HEK293 (cell line): Measurements from ENCODE around the gene EXOC3L2.

ENCODE experiments used
- GFI1B ChIP-seq: fragments of 450-650 bp; formaldehyde crosslinking; IDR thresholded peaks from 2 replicates; pipeline ENCODE4 v1.5.1; 2016; ENCODE audit warnings: missing biosample characterization, missing genetic modification characterization
- KLF16 ChIP-seq: fragments of 450-650 bp; formaldehyde crosslinking; IDR thresholded peaks from 2 replicates; pipeline ENCODE4 v1.5.1; 2017; ENCODE audit warnings: missing biosample characterization, missing genetic modification characterization
- MYNN ChIP-seq: fragments of 450-650 bp; formaldehyde crosslinking; IDR thresholded peaks from 2 replicates; pipeline ENCODE4 v1.5.1; 2016; ENCODE audit warnings: missing biosample characterization, missing genetic modification characterization, borderline replicate concordance
- REST ChIP-seq: fragments of 450-650 bp; formaldehyde crosslinking; IDR thresholded peaks from 2 replicates; pipeline ENCODE4 v1.5.1; 2016; ENCODE audit warnings: missing biosample characterization, missing genetic modification characterization
- SALL2 ChIP-seq: fragments of 450-650 bp; formaldehyde crosslinking; IDR thresholded peaks from 2 replicates; pipeline ENCODE4 v1.5.0; 2017; ENCODE audit warnings: missing biosample characterization, mild to moderate bottlenecking, missing genetic modification characterization, borderline replicate concordance
- YY2 ChIP-seq: fragments of 450-650 bp; formaldehyde crosslinking; IDR thresholded peaks from 2 replicates; pipeline ENCODE4 v1.5.1; 2016; ENCODE audit warnings: missing biosample characterization, missing genetic modification characterization
- ZNF423 ChIP-seq: fragments of 450-650 bp; formaldehyde crosslinking; IDR thresholded peaks from 2 replicates; pipeline ENCODE4 v1.5.1; 2016; ENCODE audit warnings: missing biosample characterization, missing genetic modification characterization
- ZNF654 ChIP-seq: fragments of 450-650 bp; formaldehyde crosslinking; IDR thresholded peaks from 2 replicates; pipeline ENCODE4 v1.5.1; 2016; ENCODE audit warnings: low read depth, missing biosample characterization, missing genetic modification characterization
- ZNF660 ChIP-seq: fragments of 450-650 bp; IDR thresholded peaks from 2 replicates; pipeline ENCODE4 v1.5.1; 2018; ENCODE audit warnings: missing biosample characterization, mild to moderate bottlenecking, missing genetic modification characterization
- ZNF776 ChIP-seq: fragments of 450-650 bp; formaldehyde crosslinking; IDR thresholded peaks from 2 replicates; pipeline ENCODE4 v1.5.0; 2017; ENCODE audit warnings: missing biosample characterization, missing genetic modification characterization, borderline replicate concordance
- TF ChIP-seq, protein P1 (sequence below): fragments of 450-650 bp; formaldehyde crosslinking; IDR thresholded peaks from 2 replicates; pipeline ENCODE4 v1.5.1; 2016; ENCODE audit warnings: missing biosample characterization, missing genetic modification characterization
- TF ChIP-seq, protein P2 (sequence below): fragments of 450-650 bp; formaldehyde crosslinking; IDR thresholded peaks from 2 replicates; pipeline ENCODE4 v1.5.1; 2016; ENCODE audit warnings: missing biosample characterization, missing genetic modification characterization, low read depth
- TF ChIP-seq, protein P3 (sequence below): fragments of 450-650 bp; formaldehyde crosslinking; IDR thresholded peaks from 2 replicates; pipeline ENCODE4 v1.5.1; 2016; ENCODE audit warnings: missing biosample characterization, missing genetic modification characterization
- TF ChIP-seq, protein P4 (sequence below): fragments of 450-650 bp; formaldehyde crosslinking; optimal IDR thresholded peaks from 2 replicates; pipeline ENCODE3; 2016; ENCODE audit warnings: missing biosample characterization, mild to moderate bottlenecking, missing genetic modification characterization

DNA sequence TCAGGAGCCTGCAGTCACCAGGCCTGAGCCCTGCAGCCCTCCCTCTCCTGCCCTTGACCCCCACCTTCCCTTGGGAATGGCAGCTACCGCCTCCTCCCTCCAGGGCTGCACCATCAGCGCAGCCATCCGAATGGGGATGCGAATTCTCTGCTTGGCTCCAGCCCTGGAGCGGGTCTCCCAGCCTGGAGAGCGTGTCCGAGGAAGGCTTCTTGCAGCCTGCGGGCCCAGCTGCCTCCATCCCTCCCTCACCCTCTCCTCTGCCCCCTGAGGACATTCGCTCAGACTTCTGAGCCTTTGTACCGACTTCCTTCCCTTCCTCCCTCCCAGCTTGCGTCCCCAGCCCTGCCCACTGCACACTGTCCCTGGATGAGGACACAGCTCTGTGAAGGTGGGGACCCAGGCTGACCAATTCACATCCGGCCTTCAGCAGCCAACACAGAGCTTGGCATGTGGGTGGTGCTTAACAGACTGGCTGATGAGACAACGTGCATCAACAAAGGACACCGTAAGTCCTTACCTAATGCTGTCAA lies 78.4 kb downstream of the EXOC3L2 start:
- TF ChIP-seq, protein P1, sequence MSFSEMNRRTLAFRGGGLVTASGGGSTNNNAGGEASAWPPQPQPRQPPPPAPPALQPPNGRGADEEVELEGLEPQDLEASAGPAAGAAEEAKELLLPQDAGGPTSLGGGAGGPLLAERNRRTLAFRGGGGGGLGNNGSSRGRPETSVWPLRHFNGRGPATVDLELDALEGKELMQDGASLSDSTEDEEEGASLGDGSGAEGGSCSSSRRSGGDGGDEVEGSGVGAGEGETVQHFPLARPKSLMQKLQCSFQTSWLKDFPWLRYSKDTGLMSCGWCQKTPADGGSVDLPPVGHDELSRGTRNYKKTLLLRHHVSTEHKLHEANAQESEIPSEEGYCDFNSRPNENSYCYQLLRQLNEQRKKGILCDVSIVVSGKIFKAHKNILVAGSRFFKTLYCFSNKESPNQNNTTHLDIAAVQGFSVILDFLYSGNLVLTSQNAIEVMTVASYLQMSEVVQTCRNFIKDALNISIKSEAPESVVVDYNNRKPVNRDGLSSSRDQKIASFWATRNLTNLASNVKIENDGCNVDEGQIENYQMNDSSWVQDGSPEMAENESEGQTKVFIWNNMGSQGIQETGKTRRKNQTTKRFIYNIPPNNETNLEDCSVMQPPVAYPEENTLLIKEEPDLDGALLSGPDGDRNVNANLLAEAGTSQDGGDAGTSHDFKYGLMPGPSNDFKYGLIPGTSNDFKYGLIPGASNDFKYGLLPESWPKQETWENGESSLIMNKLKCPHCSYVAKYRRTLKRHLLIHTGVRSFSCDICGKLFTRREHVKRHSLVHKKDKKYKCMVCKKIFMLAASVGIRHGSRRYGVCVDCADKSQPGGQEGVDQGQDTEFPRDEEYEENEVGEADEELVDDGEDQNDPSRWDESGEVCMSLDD (tag by site-specific recombination), result no peak
- TF ChIP-seq REST (tag by site-specific recombination) (no peak), ZNF660 (tag by site-specific recombination) (no peak), GFI1B (no peak), ZNF423 (tag by site-specific recombination) (no peak), KLF16 (tag by site-specific recombination) (no peak), MYNN (tag by site-specific recombination) (no peak), YY2 (no peak), SALL2 (tag by site-specific recombination) (no peak), ZNF654 (tag by site-specific recombination) (no peak), ZNF776 (tag by site-specific recombination) (no peak)
- TF ChIP-seq, protein P2, sequence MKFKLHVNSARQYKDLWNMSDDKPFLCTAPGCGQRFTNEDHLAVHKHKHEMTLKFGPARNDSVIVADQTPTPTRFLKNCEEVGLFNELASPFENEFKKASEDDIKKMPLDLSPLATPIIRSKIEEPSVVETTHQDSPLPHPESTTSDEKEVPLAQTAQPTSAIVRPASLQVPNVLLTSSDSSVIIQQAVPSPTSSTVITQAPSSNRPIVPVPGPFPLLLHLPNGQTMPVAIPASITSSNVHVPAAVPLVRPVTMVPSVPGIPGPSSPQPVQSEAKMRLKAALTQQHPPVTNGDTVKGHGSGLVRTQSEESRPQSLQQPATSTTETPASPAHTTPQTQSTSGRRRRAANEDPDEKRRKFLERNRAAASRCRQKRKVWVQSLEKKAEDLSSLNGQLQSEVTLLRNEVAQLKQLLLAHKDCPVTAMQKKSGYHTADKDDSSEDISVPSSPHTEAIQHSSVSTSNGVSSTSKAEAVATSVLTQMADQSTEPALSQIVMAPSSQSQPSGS (tag by site-specific recombination), result no peak
- TF ChIP-seq, protein P3, sequence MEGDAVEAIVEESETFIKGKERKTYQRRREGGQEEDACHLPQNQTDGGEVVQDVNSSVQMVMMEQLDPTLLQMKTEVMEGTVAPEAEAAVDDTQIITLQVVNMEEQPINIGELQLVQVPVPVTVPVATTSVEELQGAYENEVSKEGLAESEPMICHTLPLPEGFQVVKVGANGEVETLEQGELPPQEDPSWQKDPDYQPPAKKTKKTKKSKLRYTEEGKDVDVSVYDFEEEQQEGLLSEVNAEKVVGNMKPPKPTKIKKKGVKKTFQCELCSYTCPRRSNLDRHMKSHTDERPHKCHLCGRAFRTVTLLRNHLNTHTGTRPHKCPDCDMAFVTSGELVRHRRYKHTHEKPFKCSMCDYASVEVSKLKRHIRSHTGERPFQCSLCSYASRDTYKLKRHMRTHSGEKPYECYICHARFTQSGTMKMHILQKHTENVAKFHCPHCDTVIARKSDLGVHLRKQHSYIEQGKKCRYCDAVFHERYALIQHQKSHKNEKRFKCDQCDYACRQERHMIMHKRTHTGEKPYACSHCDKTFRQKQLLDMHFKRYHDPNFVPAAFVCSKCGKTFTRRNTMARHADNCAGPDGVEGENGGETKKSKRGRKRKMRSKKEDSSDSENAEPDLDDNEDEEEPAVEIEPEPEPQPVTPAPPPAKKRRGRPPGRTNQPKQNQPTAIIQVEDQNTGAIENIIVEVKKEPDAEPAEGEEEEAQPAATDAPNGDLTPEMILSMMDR (tag by site-specific recombination), result no peak
- TF ChIP-seq, protein P4, sequence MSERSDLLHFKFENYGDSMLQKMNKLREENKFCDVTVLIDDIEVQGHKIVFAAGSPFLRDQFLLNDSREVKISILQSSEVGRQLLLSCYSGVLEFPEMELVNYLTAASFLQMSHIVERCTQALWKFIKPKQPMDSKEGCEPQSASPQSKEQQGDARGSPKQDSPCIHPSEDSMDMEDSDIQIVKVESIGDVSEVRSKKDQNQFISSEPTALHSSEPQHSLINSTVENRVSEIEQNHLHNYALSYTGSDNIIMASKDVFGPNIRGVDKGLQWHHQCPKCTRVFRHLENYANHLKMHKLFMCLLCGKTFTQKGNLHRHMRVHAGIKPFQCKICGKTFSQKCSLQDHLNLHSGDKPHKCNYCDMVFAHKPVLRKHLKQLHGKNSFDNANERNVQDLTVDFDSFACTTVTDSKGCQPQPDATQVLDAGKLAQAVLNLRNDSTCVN, result no peak
